ENCODE measurements around the gene ATP23. TPM values are rescaled to one million over a fixed set of nuclear protein-coding genes. Genes with fewer than 3 reads are reported as not detected.

Gene ATP23
- total RNA-seq, 1 experiment from 2014 or later, result 19.1 TPM

- DNase-seq (ENCODE audit: extremely low read depth, low read depth), result no peak
Observed at GRCh38 chr12:57966536-57966935, 25.2 kb downstream of the ATP23 start.

GRCh38 chr12:57983146-57983857 is 41.9 kb downstream of the ATP23 start:
- peak; percentile 40 for DNase-seq (ENCODE audit: extremely low read depth, low read depth)

DNA sequence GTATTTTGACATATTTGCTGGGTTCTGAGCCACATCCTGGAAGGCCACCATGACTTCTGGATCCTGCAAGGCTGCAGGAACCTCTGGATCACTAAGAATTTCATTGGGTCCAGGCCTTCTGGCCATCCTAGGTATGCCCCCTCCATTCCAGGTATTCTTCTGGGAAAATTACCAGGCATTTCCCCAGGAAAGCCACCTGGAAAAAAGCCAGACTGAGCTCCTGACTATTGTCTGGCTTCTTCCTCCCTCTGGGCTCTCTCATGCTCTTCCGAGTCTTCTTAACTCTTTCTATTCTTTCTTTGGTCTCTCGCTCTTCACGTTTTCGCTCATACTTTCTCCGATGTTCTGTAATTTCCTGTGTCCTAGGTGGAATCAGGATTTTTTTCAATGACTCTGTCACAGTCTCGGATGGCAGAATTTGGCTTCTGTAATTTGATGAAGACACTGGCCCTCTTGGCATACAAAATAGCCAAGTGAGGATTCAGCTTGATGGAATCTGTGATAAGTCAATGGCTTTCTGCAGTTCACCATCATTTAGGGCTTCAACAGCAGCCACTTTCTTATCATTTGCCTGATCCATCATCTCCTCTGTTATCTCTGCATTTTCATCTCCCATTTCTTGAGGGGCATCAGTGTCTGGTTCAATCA is 42.6 kb downstream of the ATP23 start:
- no peak for DNase-seq (ENCODE audit: extremely low read depth, low read depth)

DNA sequence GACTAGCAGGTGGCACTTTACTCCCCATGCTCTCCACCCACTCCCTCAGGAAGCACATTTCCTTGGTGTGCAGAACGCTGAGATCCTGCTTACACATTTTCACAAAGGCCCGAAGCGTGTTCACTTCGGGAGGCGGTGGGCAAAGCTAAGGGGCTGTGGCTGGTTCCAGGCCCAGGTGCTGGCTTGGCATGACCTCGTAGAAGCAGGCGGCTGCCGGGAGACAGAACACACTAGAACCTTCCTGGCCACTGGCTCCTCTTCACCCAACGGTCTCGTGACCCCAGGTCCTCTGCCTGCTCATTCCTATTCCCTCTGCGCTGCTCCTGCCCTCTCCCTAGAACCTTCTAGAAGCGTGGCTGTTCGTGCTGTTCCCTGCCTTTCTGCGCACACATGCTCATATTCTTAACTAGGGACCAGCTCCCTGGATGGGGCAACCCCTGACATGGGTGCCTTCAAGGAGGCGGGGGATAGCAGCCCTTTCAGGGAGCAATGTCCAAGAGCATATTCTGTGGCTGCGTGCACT is 43.3 kb downstream of the ATP23 start:
- no peak for DNase-seq (ENCODE audit: extremely low read depth, low read depth)

- no peak for DNase-seq (ENCODE audit: extremely low read depth, low read depth)
Observed at GRCh38 chr12:57985685-57986084, 44.3 kb downstream of the ATP23 start.

- DNase-seq (ENCODE audit: extremely low read depth, low read depth), result no peak
Observed at GRCh38 chr12:57989838-57990237, 48.5 kb downstream of the ATP23 start.

GRCh38 chr12:57990241-57990883 is 49.0 kb downstream of the ATP23 start:
- no peak for DNase-seq (ENCODE audit: extremely low read depth, low read depth)

- DNase-seq (ENCODE audit: extremely low read depth, low read depth), result no peak
Observed at GRCh38 chr12:57992001-57992400, 50.6 kb downstream of the ATP23 start.

DNA sequence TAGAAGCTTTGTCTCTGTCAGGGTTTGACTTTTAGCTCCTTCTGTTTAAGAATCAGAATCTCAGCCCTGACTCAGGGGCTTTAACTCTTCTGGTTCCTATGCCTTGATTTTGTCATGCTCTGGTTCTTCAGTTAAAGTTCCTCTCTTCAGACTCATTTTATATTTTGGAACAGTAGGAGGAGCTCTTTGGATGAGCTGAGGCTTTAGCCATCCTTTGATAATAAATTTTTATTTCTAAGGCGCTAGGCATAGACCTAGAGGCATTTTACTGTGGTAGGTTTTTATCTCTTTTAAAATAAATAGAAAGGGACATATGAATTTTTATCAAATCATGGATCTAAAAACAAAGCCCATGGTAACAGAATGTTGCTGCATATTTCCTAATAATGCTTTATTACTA is 51.7 kb downstream of the ATP23 start:
- DNase-seq (ENCODE audit: extremely low read depth, low read depth), result no peak

DNA sequence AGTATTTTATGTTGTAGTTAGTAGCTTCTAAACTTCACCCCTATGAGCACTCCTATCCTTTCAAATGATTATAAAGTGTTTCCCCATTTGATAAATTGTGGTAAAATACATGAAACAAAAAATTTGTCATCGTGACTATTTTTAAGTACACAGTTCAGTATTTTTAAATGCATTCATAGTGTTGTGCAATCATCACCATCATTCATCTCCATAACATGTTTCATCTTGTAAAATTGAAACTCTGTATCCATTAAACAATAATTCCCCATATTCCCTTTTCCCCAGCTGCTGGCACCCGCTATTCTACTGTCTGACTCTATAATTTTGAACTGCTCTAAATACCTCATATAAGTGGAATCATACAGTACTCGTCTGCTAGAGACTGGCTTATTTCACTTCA is 52.5 kb downstream of the ATP23 start:
- DNase-seq (ENCODE audit: extremely low read depth, low read depth), result no peak

DNA sequence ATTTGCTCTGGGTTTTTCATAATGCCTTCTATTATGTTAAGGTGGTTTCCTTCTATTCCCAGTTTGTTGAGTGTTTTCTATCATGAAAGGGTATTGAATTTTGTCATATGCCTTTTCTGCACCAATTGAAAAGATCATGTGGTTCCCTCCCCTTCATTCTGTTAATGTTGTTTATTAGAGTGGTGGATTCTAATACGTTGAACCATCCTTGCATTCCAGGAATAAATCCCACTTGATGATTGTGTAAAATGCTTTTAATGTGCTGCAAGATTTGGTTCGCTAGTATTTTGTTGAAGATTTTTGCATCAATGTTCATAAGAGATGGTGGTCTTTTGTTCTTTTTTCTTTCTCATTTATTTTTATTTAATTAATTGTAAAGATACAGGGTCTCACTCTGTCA is 55.2 kb downstream of the ATP23 start:
- DNase-seq (ENCODE audit: extremely low read depth, low read depth), result no peak

- no peak for DNase-seq (ENCODE audit: extremely low read depth, low read depth)
Observed at GRCh38 chr12:57998251-57998650, 56.9 kb downstream of the ATP23 start.

GRCh38 chr12:58000499-58000898 is 59.1 kb downstream of the ATP23 start:
- no peak for DNase-seq (ENCODE audit: extremely low read depth, low read depth)

GRCh38 chr12:58007875-58008274 is 66.5 kb downstream of the ATP23 start:
- DNase-seq (ENCODE audit: extremely low read depth, low read depth), result no peak

DNA sequence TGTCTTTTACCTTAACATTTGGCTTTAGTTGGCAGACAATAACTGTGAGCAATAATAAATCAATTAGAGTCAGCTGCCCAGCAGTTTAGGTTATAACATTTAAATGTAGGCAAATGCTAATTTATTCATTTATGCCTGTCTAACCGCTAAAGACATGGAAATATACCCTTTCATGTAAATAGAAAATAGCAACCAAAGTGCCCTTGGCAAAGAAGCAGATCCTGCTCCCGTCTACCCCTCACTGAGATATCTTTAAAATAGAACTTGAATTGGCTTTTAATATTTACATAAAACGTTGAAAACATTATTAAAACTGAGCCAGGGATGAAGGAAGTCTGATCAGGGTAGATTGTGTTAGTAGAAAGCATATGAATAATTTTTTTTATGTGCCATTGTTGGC is 67.3 kb downstream of the ATP23 start:
- DNase-seq (ENCODE audit: extremely low read depth, low read depth), result no peak

Other genes starting within 250 kb of the ATP23 start
- 214 and 232 TPM in 2 replicates for gene OS9, start 247.4 kb upstream of the ATP23 start, total RNA-seq (2014; rRNA removed; shearing (Covaris generic))
- gene AGAP2, start 202.8 kb upstream of the ATP23 start, total RNA-seq (2014; rRNA removed; shearing (Covaris generic)), result 0.06 TPM in 1 of 2 replicates, not detected in the other
- 44.4 and 49.9 TPM in 2 replicates for gene TSPAN31, start 196.5 kb upstream of the ATP23 start, total RNA-seq (2014; rRNA removed; shearing (Covaris generic))
- 115 and 116 TPM in 2 replicates for gene CDK4, start 189.3 kb upstream of the ATP23 start, total RNA-seq (2014; rRNA removed; shearing (Covaris generic))
- gene MARCHF9, start 186.5 kb upstream of the ATP23 start, total RNA-seq (2014; rRNA removed; shearing (Covaris generic)), result 3.6 and 3.8 TPM in 2 replicates
- gene CYP27B1, start 174.5 kb upstream of the ATP23 start, total RNA-seq (2014; rRNA removed; shearing (Covaris generic)), result 5.1 and 5.4 TPM in 2 replicates
- 14.2 and 23.3 TPM in 2 replicates for gene METTL1, start 169.5 kb upstream of the ATP23 start, total RNA-seq (2014; rRNA removed; shearing (Covaris generic))
- 5.9 and 6.8 TPM in 2 replicates for gene EEF1AKMT3, start 169.0 kb upstream of the ATP23 start, total RNA-seq (2014; rRNA removed; shearing (Covaris generic))
- gene TSFM, start 158.8 kb upstream of the ATP23 start, total RNA-seq (2014; rRNA removed; shearing (Covaris generic)), result 42.2 and 53.8 TPM in 2 replicates
- gene AVIL, start 122.8 kb upstream of the ATP23 start, total RNA-seq (2014; rRNA removed; shearing (Covaris generic)), result 0.67 and 0.72 TPM in 2 replicates
- gene CTDSP2, start 94.8 kb upstream of the ATP23 start, total RNA-seq (2014; rRNA removed; shearing (Covaris generic)), result 38.2 and 43.6 TPM in 2 replicates